K562 (cell line): ENCODE measurements around the gene SLC25A11. TPM values are rescaled to one million over a fixed set of nuclear protein-coding genes. Genes with fewer than 3 reads are reported as not detected.
A peak's percentile ranks its signal among the peaks of the same experiment; 100 is the strongest.

ENCODE experiments used
- ATAC-seq: fragments of 200-7000 bp; cut with Tn5 transposase; 3 replicates; pipeline ENCODE4 v1.9.1; 2020; ENCODE audit warnings: moderate library complexity
- BruUV-seq: library from RNA; stranded (reverse); fragments of 400-500 nt; replicated peaks from 2 replicates; lab custom pipeline; 2021; lab: Mats Ljungman, UMichigan
- CTCF ChIA-PET: fragments of 300-600 bp; formaldehyde crosslinking; extraction: SDS; loops from one replicate; lab custom pipeline; 2021; ENCODE audit warnings: low intra/inter-chr PET ratio; lab: Yijun Ruan, JAX
- POLR2A ChIA-PET: fragments of 300-600, 350-650 bp; sonication (Branson Sonifier 250); formaldehyde crosslinking; extraction: SDS; loops from one replicate; lab custom pipeline; 2021; ENCODE audit warnings: antibody characterized with exemption, inconsistent platforms; lab: Yijun Ruan, JAX
- DNase-seq, 4 experiments: peaks; one replicate each; pipeline versions ENCODE4 v3.0.0 to v3.0.0-alpha.2; 2011 to 2018; ENCODE audit warnings: low spot score in 3 of 4, mixed read lengths in 3 of 4; ENCODE audit errors: extremely low read depth in 1 of 4
- FAIRE-seq: peaks from 2 replicates; lab custom pipeline; 2011; peaks lifted over from hg19 to GRCh38; lab: Jason Lieb, UNC
- H2AFZ ChIP-seq: 2 replicates; pipeline ENCODE4 v1.6.0; 2011; ENCODE audit warnings: low read depth, low read length, control low read depth, inconsistent platforms
- H3K27ac ChIP-seq: fragments of 200-600 bp; 3 replicates; pipeline ENCODE4 v1.8.0; 2011; ENCODE audit warnings: low read depth, mild to moderate bottlenecking, control low read depth, inconsistent platforms, low read length, moderate library complexity, mixed read lengths; ENCODE audit errors: extremely low read depth
- H3K27me3 ChIP-seq, 2 experiments: fragments of 300-600 bp in 1 of 2; 2 replicates in 1 of 2; 3 replicates in 1 of 2; pipeline versions ENCODE4 v1.6.0 to v1.8.0; 2011; ENCODE audit warnings: inconsistent platforms in 2 of 2, low read length in 2 of 2, mild to moderate bottlenecking in 1 of 2, mixed read lengths in 1 of 2, moderate library complexity in 1 of 2; ENCODE audit not compliant: control insufficient read depth in 2 of 2, insufficient read depth in 2 of 2
- H3K36me3 ChIP-seq: fragments of 300-600 bp; 3 replicates; pipeline ENCODE4 v1.8.0; 2011; ENCODE audit warnings: mild to moderate bottlenecking, low read length, inconsistent platforms; ENCODE audit not compliant: control insufficient read depth, insufficient read depth
- H3K4me1 ChIP-seq, 2 experiments: fragments of 200-600 bp in 1 of 2; replicated peaks in 1 of 2; 2 replicates in 1 of 2; 3 replicates in 1 of 2; pipeline versions ENCODE4 v1.5.1 to v1.8.0; 2011; ENCODE audit warnings: inconsistent platforms in 2 of 2, low read length in 2 of 2, mild to moderate bottlenecking in 1 of 2, mixed read lengths in 1 of 2, moderate library complexity in 1 of 2; ENCODE audit not compliant: control insufficient read depth in 2 of 2, insufficient read depth in 2 of 2
- H3K4me2 ChIP-seq: 2 replicates; pipeline ENCODE4 v1.6.1; 2011; ENCODE audit warnings: low read length, control low read depth, inconsistent platforms, mixed read lengths; ENCODE audit not compliant: insufficient read depth
- H3K4me3 ChIP-seq: fragments of 200-600 bp; sonication (generic), shearing (Covaris generic); 2 replicates; pipeline ENCODE4 v1.5.1; 2016; ENCODE audit warnings: control low read depth, inconsistent platforms
- H3K79me2 ChIP-seq: fragments of 200-600 bp; 3 replicates; pipeline ENCODE4 v1.8.0; 2011; ENCODE audit warnings: low read length, inconsistent platforms; ENCODE audit not compliant: control insufficient read depth, insufficient read depth
- H3K9ac ChIP-seq, 2 experiments: 2 replicates each; pipeline versions ENCODE4 v1.6.0 to v1.6.1; 2011; ENCODE audit warnings: low read depth in 2 of 2, low read length in 2 of 2, control low read depth in 1 of 2, inconsistent platforms in 1 of 2, mild to moderate bottlenecking in 1 of 2, mixed read lengths in 1 of 2; ENCODE audit not compliant: insufficient read depth in 1 of 2
- H3K9me1 ChIP-seq: one replicate; pipeline ENCODE4 v1.6.0; 2011; ENCODE audit warnings: inconsistent platforms, mild to moderate bottlenecking, low read length, moderate library complexity; ENCODE audit not compliant: control insufficient read depth, insufficient read depth
- H3K9me3 ChIP-seq: replicated peaks from 2 replicates; pipeline ENCODE4 v1.5.1; 2011; ENCODE audit warnings: low read depth, low read length, inconsistent platforms; ENCODE audit not compliant: control insufficient read depth, insufficient read depth
- H4K20me1 ChIP-seq: replicated peaks from 2 replicates; pipeline ENCODE4 v1.6.1; 2011; ENCODE audit warnings: low read length, inconsistent platforms, mixed read lengths; ENCODE audit not compliant: control insufficient read depth, insufficient read depth
- ARID1B ChIP-seq: fragments of 450-650 bp; IDR thresholded peaks from 2 replicates; pipeline ENCODE4 v1.6.1; 2016; ENCODE audit warnings: antibody characterized with exemption, mild to moderate bottlenecking, inconsistent platforms
- BCOR ChIP-seq: fragments of 450-650 bp; IDR thresholded peaks from 2 replicates; pipeline ENCODE4 v1.6.1; 2016
- CBFA2T3 ChIP-seq: fragments of 450-650 bp; IDR thresholded peaks from 2 replicates; pipeline ENCODE4 v1.6.1; 2017
- GABPB2 ChIP-seq: fragments of 250-450 bp; sonication (Bioruptor Pico); conservative IDR thresholded peaks from 2 replicates; pipeline ENCODE4 v1.5.1; 2021; ENCODE audit warnings: mild to moderate bottlenecking
- MIER1 ChIP-seq: fragments of 450-650 bp; IDR thresholded peaks from 2 replicates; pipeline ENCODE4 v1.6.1; 2016; ENCODE audit warnings: antibody characterized with exemption, mild to moderate bottlenecking, low read depth
- SRSF1 ChIP-seq: fragments of 200-400 bp; formaldehyde crosslinking; IDR thresholded peaks from 2 replicates; pipeline ENCODE4 v1.6.1; 2017; ENCODE audit warnings: mild to moderate bottlenecking, low read depth, low read length, moderate library complexity
- TCF7 ChIP-seq: sonication (generic); IDR thresholded peaks from 2 replicates; pipeline ENCODE4 v1.6.1; 2016; ENCODE audit warnings: antibody characterized with exemption, borderline replicate concordance
- TOE1 ChIP-seq, 2 experiments: fragments of 450-650 bp in 1 of 2; sonication (generic) in 1 of 2; formaldehyde crosslinking in 1 of 2; IDR thresholded peaks; 2 replicates each; pipeline versions ENCODE4 v1.7.1 to v1.8.0; 2016 to 2022; ENCODE audit warnings: borderline replicate concordance in 2 of 2, mild to moderate bottlenecking in 2 of 2, antibody characterized with exemption in 1 of 2, inconsistent platforms in 1 of 2, low read depth in 1 of 2, missing genetic modification reagents in 1 of 2, moderate library complexity in 1 of 2
- ZNF347 ChIP-seq: fragments of 450-650 bp; formaldehyde crosslinking; IDR thresholded peaks from 2 replicates; pipeline ENCODE4 v1.4.0; 2020; ENCODE audit warnings: low read depth, mild to moderate bottlenecking, moderate library complexity
- ZNF395 ChIP-seq: fragments of 200-800 bp; sonication (Bioruptor generic); IDR thresholded peaks from 2 replicates; pipeline ENCODE4 v1.6.1; 2017; ENCODE audit warnings: missing genetic modification characterization, missing compliant biosample characterization
- ZNF449 ChIP-seq: fragments of 250-450 bp; sonication (Bioruptor Pico); IDR thresholded peaks from 2 replicates; pipeline ENCODE4 v1.8.0; 2022; ENCODE audit warnings: moderate library complexity, mild to moderate bottlenecking, inconsistent platforms
- ZNF507 ChIP-seq: conservative IDR thresholded peaks from 2 replicates; pipeline ENCODE4 v1.6.1; 2017; ENCODE audit warnings: missing genetic modification characterization, missing compliant biosample characterization
- ZNF717 ChIP-seq: fragments of 250-450 bp; sonication (Bioruptor Pico); IDR thresholded peaks from 2 replicates; pipeline ENCODE4 v1.5.0; 2021
- WGBS: fragments of 100-300 bp; shearing (Covaris generic); methylation state at CpG from one replicate; pipeline ENCODE4 v1.1.6; 2016; ENCODE audit warnings: low coverage, mixed read lengths; ENCODE audit not compliant: insufficient coverage; ENCODE audit errors: missing lambda C conversion rate; 5-methylcytosine and 5-hydroxymethylcytosine counted together
- in situ Hi-C: fragments of 300-500 bp; cut with MboI; formaldehyde crosslinking; loops from 4 replicates; pipeline ENCODE4 v1.15.0; 2018; ENCODE audit warnings: inconsistent platforms, mixed read lengths
- intact Hi-C: fragments of 100-400 bp; cut with micrococcal nuclease; formaldehyde crosslinking; loops from 2 replicates; pipeline ENCODE4 v1.14.2; 2022
- polyA plus RNA-seq, 8 experiments: library from polyadenylated mRNA; depleted of rRNA in 4 of 8; stranded (reverse) in 5 of 8; unstranded in 3 of 8; fragments of >200 nt; fragmentation: Nextera tagmentation in 2 of 8; fragmentation: Illumina TruSeq in 1 of 8; extraction: Ambion mirVana in 2 of 8; extraction: Trizol in 1 of 8; gene quantifications; 2 replicates each; pipeline versions ENCODE4 v1.2.1 to v1.2.3, GENCODE V29; 2011 to 2014; ENCODE audit warnings: inconsistent platforms in 1 of 8, missing spikeins in 1 of 8
- total RNA-seq, 7 experiments: library from RNA; depleted of rRNA in 6 of 7; stranded (reverse); fragments of >200 nt in 6 of 7; fragmentation: Illumina TruSeq in 2 of 7; extraction: Trizol in 2 of 7; gene quantifications; 2 replicates each; pipeline versions ENCODE4 v1.2.1 to v1.2.3, GENCODE V29; 2011 to 2021; ENCODE audit warnings: low replicate concordance in 1 of 7
- TF ChIP-seq, protein P1 (sequence below), 3 experiments: fragments of 200-800 bp in 1 of 3; fragments of 250-450 bp in 1 of 3; fragments of 450-650 bp in 1 of 3; sonication (Bioruptor Pico) in 1 of 3; sonication (Bioruptor generic) in 1 of 3; formaldehyde crosslinking in 1 of 3; IDR thresholded peaks; 2 replicates each; pipeline versions ENCODE4 v1.6.1 to v1.8.0; 2016 to 2022; ENCODE audit warnings: mild to moderate bottlenecking in 2 of 3, missing genetic modification characterization in 2 of 3, missing compliant biosample characterization in 1 of 3, moderate library complexity in 1 of 3
- TF ChIP-seq, protein P2 (sequence below): fragments of 250-450 bp; sonication (Bioruptor Pico); IDR thresholded peaks from 2 replicates; pipeline ENCODE4 v1.8.0; 2021; ENCODE audit warnings: mild to moderate bottlenecking, moderate library complexity

The SLC25A11 gene
- total and polyA plus RNA-seq, 9 of the 15 experiments (the other 6 are each of a cell fraction or from before 2014, with no cell fraction given), result 3.1 to 56.7 (median 32.9) TPM

- ChIA-PET CTCF (no interaction called here), POLR2A (interaction anchor here (0.6 to 2.4 kb wide), 3 partner anchors 15 to 26 kb away, joined by 3 to 7 read pairs (median 5); partner anchors contain the start of gene SPAG7)
- peak in 1 of 4 experiments; percentile 48 for DNase-seq
- Histone ChIP-seq H3K36me3 (peaks cover 74% of the 10 kb centered on the region), H3K27me3 (no peaks in the 10 kb centered on the region), H3K9me1 (no peaks in the 10 kb centered on the region), H3K4me3 (peak overlapping the region; percentile 96), H3K79me2 (peaks cover 76% of the 10 kb centered on the region), H2AFZ (no peak overlapping the region), H3K4me1 (peaks cover 30 to 34% of the 10 kb centered on the region in 2 experiments; a peak in 4 of 5 replicates), H3K9me3 (no peaks in the 10 kb centered on the region), H3K4me2 (peak overlapping the region; percentile 96), H3K9ac (peak overlapping the region; percentile 95 to 98), H4K20me1 (peaks cover 13% of the 10 kb centered on the region), H3K27ac (peak overlapping the region; percentile 90)
- in situ Hi-C loops (no loop called here), intact Hi-C loops (no loop called here)
- WGBS, result 2% methylated on average over 4 of the region's 4 CpGs
- ATAC-seq, result no peak
- BruUV-seq, result no TSS peak
- FAIRE-seq, result no peak
- TF ChIP-seq, protein P1, sequence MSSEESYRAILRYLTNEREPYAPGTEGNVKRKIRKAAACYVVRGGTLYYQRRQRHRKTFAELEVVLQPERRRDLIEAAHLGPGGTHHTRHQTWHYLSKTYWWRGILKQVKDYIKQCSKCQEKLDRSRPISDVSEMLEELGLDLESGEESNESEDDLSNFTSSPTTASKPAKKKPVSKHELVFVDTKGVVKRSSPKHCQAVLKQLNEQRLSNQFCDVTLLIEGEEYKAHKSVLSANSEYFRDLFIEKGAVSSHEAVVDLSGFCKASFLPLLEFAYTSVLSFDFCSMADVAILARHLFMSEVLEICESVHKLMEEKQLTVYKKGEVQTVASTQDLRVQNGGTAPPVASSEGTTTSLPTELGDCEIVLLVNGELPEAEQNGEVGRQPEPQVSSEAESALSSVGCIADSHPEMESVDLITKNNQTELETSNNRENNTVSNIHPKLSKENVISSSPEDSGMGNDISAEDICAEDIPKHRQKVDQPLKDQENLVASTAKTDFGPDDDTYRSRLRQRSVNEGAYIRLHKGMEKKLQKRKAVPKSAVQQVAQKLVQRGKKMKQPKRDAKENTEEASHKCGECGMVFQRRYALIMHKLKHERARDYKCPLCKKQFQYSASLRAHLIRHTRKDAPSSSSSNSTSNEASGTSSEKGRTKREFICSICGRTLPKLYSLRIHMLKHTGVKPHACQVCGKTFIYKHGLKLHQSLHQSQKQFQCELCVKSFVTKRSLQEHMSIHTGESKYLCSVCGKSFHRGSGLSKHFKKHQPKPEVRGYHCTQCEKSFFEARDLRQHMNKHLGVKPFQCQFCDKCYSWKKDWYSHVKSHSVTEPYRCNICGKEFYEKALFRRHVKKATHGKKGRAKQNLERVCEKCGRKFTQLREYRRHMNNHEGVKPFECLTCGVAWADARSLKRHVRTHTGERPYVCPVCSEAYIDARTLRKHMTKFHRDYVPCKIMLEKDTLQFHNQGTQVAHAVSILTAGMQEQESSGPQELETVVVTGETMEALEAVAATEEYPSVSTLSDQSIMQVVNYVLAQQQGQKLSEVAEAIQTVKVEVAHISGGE (CRISPR knock-in tag; IDR thresholded peaks at IDR 0.05), result no peak
- TF ChIP-seq TOE1 (IDR thresholded peaks at IDR 0.05; ENCODE audit: borderline replicate concordance), result no peak
- no peak for TF ChIP-seq TOE1 (CRISPR knock-in tag; IDR thresholded peaks at IDR 0.05; ENCODE audit: borderline replicate concordance, low read depth)
- no peak for TF ChIP-seq MIER1
- TF ChIP-seq TCF7, result no peak
- no peak for TF ChIP-seq ZNF449 (CRISPR knock-in tag)
- no peak for TF ChIP-seq SRSF1
- no peak for TF ChIP-seq GABPB2 (CRISPR knock-in tag)
- TF ChIP-seq ZNF507 (tag), result no peak
- TF ChIP-seq, protein P2, sequence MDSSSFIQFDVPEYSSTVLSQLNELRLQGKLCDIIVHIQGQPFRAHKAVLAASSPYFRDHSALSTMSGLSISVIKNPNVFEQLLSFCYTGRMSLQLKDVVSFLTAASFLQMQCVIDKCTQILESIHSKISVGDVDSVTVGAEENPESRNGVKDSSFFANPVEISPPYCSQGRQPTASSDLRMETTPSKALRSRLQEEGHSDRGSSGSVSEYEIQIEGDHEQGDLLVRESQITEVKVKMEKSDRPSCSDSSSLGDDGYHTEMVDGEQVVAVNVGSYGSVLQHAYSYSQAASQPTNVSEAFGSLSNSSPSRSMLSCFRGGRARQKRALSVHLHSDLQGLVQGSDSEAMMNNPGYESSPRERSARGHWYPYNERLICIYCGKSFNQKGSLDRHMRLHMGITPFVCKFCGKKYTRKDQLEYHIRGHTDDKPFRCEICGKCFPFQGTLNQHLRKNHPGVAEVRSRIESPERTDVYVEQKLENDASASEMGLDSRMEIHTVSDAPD, result no peak
- peak; percentile 60; the same call in 1 of the 2 replicates for TF ChIP-seq BCOR
- TF ChIP-seq ZNF347, result no peak
- TF ChIP-seq ARID1B, result peak; percentile 12; the same call in 1 of the 2 replicates
- TF ChIP-seq CBFA2T3, result peak; percentile 58
- TF ChIP-seq ZNF717 (CRISPR knock-in tag), result no peak
- TF ChIP-seq ZNF395 (CRISPR knock-in tag), result no peak
Measured at GRCh38 chr17:4941319-4941610, 1.4 kb upstream of the SLC25A11 start.
